Mesothelial cell of epicardium (in vitro differentiated cells): Measurements from ENCODE around the gene SERHL2. TPM values are rescaled to one million over a fixed set of nuclear protein-coding genes. Genes with fewer than 3 reads are reported as not detected.
"Not testable (repeated sequence)": the region's sequence is repeated elsewhere in the genome, so short reads cannot be mapped to it uniquely, and the experiment has no call there.

Source experiments
- DNase-seq, 2 experiments: peaks; one replicate each; pipeline ENCODE4 v3.0.0; 2021; ENCODE audit warnings: low spot score in 2 of 2; ENCODE audit not compliant: unreplicated experiment in 2 of 2
- H3K27ac Mint-ChIP-seq: 2 replicates; pipeline ENCODE4 v1.8.0; 2021; ENCODE audit warnings: mixed read lengths
- H3K27me3 Mint-ChIP-seq: 2 replicates; pipeline ENCODE4 v1.8.0; 2021; ENCODE audit warnings: low read depth, mixed read lengths
- H3K36me3 Mint-ChIP-seq: 2 replicates; pipeline ENCODE4 v1.8.0; 2021; ENCODE audit warnings: mixed read lengths
- H3K4me1 Mint-ChIP-seq: 2 replicates; pipeline ENCODE4 v1.8.0; 2021; ENCODE audit warnings: mixed read lengths
- H3K4me3 Mint-ChIP-seq: 2 replicates; pipeline ENCODE4 v1.8.0; 2021; ENCODE audit warnings: mild to moderate bottlenecking, moderate library complexity, mixed read lengths
- H3K9me3 Mint-ChIP-seq: 2 replicates; pipeline ENCODE4 v1.8.0; 2021; ENCODE audit warnings: mixed read lengths
- total RNA-seq: library from RNA; stranded (reverse); gene quantifications from 3 replicates; pipeline ENCODE4 v1.2.1, GENCODE V29; 2021
- TF ChIP-seq, protein P1 (sequence below): fragments of 200-600 bp; sonication (generic); IDR thresholded peaks from one replicate; pipeline ENCODE4 v1.5.0; 2021; ENCODE audit warnings: antibody characterized with exemption; ENCODE audit not compliant: unreplicated experiment

Gene SERHL2
- total RNA-seq, 1 donor from 2014 or later, result 2.5 TPM

- Mint-ChIP-seq H3K9me3 (no peaks in the 10 kb centered on the region), H3K4me3 (no peak overlapping the region), H3K36me3 (no peaks in the 10 kb centered on the region), H3K27me3 (no peaks in the 10 kb centered on the region), H3K27ac (no peak overlapping the region), H3K4me1 (peaks cover 24% of the 10 kb centered on the region)
- TF ChIP-seq, protein P1, sequence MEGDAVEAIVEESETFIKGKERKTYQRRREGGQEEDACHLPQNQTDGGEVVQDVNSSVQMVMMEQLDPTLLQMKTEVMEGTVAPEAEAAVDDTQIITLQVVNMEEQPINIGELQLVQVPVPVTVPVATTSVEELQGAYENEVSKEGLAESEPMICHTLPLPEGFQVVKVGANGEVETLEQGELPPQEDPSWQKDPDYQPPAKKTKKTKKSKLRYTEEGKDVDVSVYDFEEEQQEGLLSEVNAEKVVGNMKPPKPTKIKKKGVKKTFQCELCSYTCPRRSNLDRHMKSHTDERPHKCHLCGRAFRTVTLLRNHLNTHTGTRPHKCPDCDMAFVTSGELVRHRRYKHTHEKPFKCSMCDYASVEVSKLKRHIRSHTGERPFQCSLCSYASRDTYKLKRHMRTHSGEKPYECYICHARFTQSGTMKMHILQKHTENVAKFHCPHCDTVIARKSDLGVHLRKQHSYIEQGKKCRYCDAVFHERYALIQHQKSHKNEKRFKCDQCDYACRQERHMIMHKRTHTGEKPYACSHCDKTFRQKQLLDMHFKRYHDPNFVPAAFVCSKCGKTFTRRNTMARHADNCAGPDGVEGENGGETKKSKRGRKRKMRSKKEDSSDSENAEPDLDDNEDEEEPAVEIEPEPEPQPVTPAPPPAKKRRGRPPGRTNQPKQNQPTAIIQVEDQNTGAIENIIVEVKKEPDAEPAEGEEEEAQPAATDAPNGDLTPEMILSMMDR, result no peak
- DNase-seq, result no peak
Measured at GRCh38 chr22:42544686-42545085, 9.1 kb upstream of the SERHL2 start.

DNA sequence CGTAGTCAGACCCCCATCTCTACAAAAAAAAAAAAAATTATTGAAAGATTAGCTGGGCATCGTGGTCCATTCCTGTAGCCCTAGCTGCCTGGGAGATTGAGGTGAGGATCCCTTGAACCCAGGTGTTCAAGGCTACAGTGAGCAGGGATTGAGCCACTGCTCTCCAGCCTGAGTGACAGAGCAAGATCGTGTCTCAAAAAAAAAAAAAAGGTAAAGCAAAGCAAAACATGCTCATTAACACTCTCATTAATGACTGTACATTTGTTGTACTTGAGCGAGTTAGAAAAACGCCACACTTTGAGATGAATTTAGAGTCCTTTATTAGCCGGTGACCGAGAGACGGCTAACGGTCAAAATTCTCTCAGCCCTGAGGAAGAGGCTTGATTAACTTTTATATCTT lies 6.2 kb upstream of the SERHL2 start:
- DNase-seq, result no peak
- H3K4me3 Mint-ChIP-seq, result no peak overlapping the region
- peak overlapping the region; percentile 5 for H3K27ac Mint-ChIP-seq
- no peaks in the 10 kb centered on the region for H3K36me3 Mint-ChIP-seq
- peaks cover 24% of the 10 kb centered on the region for H3K4me1 Mint-ChIP-seq
- peaks cover 2% of the 10 kb centered on the region for H3K27me3 Mint-ChIP-seq
- peaks cover 5% of the 10 kb centered on the region for H3K9me3 Mint-ChIP-seq
- TF ChIP-seq, protein P1, result no peak

DNA sequence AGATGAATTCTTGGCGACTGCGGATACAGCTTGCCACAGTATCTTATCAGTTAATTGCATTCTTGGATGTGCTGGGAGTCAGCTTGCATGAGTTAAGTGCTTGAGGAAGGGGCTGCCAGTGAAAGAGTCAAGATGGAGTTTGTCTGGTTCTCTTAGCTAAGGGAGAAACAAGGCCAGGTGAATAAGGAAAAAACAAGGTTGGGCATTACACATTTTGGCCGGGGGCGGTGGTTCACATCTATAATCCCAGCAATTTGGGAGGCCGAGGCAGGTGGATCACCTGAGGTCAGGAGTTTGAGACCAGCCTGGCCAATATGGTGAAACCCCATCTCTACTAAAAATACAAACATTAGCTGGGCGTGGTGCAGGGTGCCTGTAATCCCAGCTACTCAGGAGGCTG lies 5.6 kb upstream of the SERHL2 start:
- H3K27ac Mint-ChIP-seq, result peak overlapping the region; percentile 5
- not testable (repeated sequence) for H3K27me3 Mint-ChIP-seq, DNase-seq

DNA sequence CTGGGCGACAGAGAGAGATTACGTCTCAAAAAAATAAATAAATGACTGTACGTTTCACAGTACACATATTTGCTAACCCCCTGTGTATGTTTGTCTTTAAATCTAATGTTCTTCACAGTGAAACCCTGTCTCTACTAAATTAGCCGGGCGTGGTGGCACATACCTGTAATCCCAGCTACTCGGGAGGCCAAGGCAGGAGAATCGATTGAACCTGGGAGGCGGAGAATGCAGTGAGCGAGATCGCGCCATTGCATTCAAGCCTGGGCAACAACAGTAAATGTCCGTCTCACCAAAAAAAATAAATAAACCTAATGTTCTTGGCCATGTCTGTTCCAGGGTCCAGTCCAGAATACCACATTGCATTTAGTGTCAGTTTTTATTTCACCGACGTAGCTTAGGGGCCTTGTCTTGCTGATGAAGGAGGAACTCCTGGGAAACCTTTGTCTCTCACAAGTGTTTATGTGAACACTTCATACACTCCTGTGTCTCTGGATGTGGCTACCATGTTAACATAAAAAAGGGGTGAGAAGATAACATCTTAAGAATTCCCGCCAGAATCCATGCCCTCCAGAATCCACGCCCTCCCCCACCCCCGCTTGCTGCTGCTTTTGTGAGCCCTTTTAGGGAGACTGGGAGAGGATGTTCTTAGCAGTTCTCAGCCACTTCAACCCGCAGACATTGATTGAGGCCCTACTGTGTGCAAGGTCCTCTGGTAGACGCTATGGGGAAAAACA lies 5.0 kb upstream of the SERHL2 start:
- Mint-ChIP-seq H3K9me3 (peaks cover 5% of the 10 kb centered on the region), H3K4me3 (no peak overlapping the region), H3K27ac (no peak overlapping the region), H3K27me3 (peaks cover 2% of the 10 kb centered on the region), H3K4me1 (peaks cover 28% of the 10 kb centered on the region), H3K36me3 (no peaks in the 10 kb centered on the region)
- no peak for DNase-seq
- TF ChIP-seq, protein P1, result no peak

More for the DNA sequence above, 5.6 kb upstream of the SERHL2 start:
- not testable (repeated sequence) for H3K4me3 Mint-ChIP-seq, H3K9me3 Mint-ChIP-seq, H3K36me3 Mint-ChIP-seq
- H3K4me1 Mint-ChIP-seq, result peaks cover 27% of the 10 kb centered on the region

DNA sequence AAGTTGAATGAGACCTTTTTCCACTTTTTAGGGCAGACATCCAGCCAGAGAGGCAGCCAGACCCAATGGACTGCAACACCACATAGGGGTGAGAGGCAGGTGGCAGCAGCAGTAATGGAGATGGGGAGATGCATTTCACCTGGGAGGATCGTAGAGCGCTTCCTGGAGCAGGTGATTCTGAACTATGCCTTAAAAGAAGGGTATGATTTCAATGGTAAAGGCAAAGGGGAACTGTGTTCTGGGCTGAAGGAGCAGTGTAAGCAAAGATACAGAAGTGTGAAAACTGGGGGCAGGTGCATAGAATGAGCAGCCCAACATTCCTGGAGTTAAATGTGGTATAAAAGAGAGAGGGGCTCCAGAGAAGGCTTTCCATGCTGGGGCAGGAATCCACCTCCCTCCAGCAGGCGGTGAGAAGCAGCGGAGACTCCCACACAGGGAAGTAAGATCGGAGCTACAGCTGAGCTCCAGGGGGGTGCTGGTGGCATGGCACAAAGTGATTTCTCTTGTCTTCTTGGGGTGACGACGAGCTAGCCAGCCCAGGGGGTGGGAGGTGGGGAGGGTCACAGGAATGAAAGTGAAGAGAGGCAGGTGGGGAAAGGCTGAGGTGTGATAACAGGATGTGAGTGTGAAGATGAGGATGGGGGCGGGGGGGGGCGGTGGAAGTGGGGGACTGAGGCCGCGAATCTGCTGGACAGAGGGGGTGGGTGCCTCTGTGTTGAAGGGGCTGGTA lies 4.3 kb upstream of the SERHL2 start:
- TF ChIP-seq, protein P1, result no peak
- DNase-seq, result no peak
- Mint-ChIP-seq H3K4me1 (peaks cover 29% of the 10 kb centered on the region), H3K27ac (no peak overlapping the region), H3K36me3 (no peaks in the 10 kb centered on the region), H3K4me3 (no peak overlapping the region), H3K27me3 (peaks cover 2% of the 10 kb centered on the region), H3K9me3 (peaks cover 5% of the 10 kb centered on the region)

- not testable (repeated sequence) for H3K36me3 Mint-ChIP-seq, H3K9me3 Mint-ChIP-seq, DNase-seq, H3K27ac Mint-ChIP-seq, H3K27me3 Mint-ChIP-seq
- H3K4me1 Mint-ChIP-seq, result peaks cover 25% of the 10 kb centered on the region
- peak overlapping the region; percentile 34 for H3K4me3 Mint-ChIP-seq
Measured at GRCh38 chr22:42552294-42552647, 1.5 kb upstream of the SERHL2 start.
